ENCODE measurements around the gene PRR35. TPM values are rescaled to one million over a fixed set of nuclear protein-coding genes. Genes with fewer than 3 reads are reported as not detected.

PRR35 gene
- total and polyA plus RNA-seq, 2 experiments from 2014 or later: 0.66 TPM; not detected in 1

DNA sequence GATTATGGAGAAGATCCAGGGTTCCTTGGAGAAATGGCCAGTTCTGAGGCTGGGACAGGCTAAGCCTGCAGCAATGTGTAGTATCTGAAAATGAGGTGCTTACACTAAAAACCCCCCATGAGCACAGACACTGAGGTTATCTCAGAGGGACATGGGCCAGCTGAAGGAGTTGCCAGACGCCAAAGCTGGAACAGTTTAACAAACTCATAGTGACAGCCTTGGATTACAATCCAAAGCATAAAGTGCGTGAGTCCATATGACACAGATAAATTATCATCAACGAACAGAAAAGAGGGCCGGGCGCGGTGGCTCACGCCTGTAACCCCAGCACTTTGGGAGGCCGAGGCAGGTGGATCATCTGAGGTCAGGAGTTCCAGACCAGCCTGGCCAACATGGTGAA lies 43.9 kb upstream of the PRR35 start:
- no peaks in the 10 kb centered on the region for H3K4me1 ChIP-seq (ENCODE audit: low read depth)
- H3K4me3 ChIP-seq: no peak overlapping the region
- TF ChIP-seq, protein P1, sequence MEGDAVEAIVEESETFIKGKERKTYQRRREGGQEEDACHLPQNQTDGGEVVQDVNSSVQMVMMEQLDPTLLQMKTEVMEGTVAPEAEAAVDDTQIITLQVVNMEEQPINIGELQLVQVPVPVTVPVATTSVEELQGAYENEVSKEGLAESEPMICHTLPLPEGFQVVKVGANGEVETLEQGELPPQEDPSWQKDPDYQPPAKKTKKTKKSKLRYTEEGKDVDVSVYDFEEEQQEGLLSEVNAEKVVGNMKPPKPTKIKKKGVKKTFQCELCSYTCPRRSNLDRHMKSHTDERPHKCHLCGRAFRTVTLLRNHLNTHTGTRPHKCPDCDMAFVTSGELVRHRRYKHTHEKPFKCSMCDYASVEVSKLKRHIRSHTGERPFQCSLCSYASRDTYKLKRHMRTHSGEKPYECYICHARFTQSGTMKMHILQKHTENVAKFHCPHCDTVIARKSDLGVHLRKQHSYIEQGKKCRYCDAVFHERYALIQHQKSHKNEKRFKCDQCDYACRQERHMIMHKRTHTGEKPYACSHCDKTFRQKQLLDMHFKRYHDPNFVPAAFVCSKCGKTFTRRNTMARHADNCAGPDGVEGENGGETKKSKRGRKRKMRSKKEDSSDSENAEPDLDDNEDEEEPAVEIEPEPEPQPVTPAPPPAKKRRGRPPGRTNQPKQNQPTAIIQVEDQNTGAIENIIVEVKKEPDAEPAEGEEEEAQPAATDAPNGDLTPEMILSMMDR (IDR thresholded peaks at IDR 0.05; ENCODE audit: low read depth, low read length): no peak
- H3K27ac ChIP-seq: no peak overlapping the region
- peaks cover 14% of the 10 kb centered on the region for H3K36me3 ChIP-seq
- no peaks in the 10 kb centered on the region for H3K27me3 ChIP-seq
- DNase-seq (ENCODE audit: low read depth in 1 of 2, low spot score in 1 of 2): no peak
- H3K9me3 ChIP-seq (ENCODE audit: low read depth): no peaks in the 10 kb centered on the region

DNA sequence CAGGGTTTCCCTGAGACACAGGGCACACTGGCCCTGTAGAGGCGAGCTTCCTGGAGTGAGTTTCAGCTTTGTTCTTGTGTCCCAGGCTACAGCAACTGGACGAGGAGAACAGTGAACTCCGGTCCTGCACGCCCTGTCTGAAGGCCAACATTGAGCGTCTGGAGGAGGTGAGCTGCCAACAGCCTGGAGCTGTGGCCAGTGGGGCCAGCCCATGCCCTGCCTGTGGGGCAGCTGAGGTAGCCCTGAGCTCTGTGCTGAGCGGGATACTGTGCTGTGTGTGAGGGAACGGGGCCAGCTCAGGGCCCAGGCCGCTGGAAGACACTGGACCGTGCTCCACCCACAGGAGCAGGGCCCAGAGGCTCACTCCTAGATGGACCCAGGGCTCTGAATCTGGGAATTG lies 41.3 kb upstream of the PRR35 start:
- H3K36me3 ChIP-seq: peaks cover 14% of the 10 kb centered on the region
- TF ChIP-seq, protein P1 (IDR thresholded peaks at IDR 0.05; ENCODE audit: low read depth, low read length): no peak

DNA sequence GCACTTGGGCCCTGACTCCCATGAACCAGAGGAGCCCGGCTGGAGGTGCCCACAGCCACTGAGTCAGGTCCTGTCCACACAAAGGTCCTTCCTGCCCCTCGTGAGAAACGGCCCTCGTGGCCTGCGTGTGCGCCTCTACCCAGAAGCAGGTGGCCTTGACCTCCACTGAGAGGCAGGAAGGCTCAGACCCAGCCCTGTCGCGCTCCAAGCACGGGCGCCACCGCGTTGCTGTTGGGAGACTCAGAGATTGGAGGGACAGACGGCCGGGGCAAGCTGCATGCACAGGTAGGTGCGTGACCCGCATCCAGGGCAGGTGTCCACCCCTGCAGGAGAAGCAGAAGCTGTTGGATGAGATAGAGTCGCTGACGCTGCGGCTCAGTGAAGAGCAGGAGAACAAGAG lies 40.8 kb upstream of the PRR35 start:
- Histone ChIP-seq H3K27me3 (no peaks in the 10 kb centered on the region), H3K27ac (no peak overlapping the region), H3K4me3 (no peak overlapping the region), H3K9me3 (ENCODE audit: low read depth) (no peaks in the 10 kb centered on the region), H3K36me3 (peaks cover 14% of the 10 kb centered on the region), H3K4me1 (ENCODE audit: low read depth) (no peaks in the 10 kb centered on the region)
- TF ChIP-seq, protein P1 (IDR thresholded peaks at IDR 0.05; ENCODE audit: low read depth, low read length): no peak
- no peak for DNase-seq (ENCODE audit: low read depth in 1 of 2, low spot score in 1 of 2)

More for the DNA sequence above, 41.3 kb upstream of the PRR35 start:
- Histone ChIP-seq H3K4me3 (no peak overlapping the region), H3K27me3 (no peaks in the 10 kb centered on the region), H3K27ac (no peak overlapping the region), H3K9me3 (ENCODE audit: low read depth) (no peaks in the 10 kb centered on the region), H3K4me1 (ENCODE audit: low read depth) (no peaks in the 10 kb centered on the region)
- no peak for DNase-seq (ENCODE audit: low read depth in 1 of 2, low spot score in 1 of 2)

DNA sequence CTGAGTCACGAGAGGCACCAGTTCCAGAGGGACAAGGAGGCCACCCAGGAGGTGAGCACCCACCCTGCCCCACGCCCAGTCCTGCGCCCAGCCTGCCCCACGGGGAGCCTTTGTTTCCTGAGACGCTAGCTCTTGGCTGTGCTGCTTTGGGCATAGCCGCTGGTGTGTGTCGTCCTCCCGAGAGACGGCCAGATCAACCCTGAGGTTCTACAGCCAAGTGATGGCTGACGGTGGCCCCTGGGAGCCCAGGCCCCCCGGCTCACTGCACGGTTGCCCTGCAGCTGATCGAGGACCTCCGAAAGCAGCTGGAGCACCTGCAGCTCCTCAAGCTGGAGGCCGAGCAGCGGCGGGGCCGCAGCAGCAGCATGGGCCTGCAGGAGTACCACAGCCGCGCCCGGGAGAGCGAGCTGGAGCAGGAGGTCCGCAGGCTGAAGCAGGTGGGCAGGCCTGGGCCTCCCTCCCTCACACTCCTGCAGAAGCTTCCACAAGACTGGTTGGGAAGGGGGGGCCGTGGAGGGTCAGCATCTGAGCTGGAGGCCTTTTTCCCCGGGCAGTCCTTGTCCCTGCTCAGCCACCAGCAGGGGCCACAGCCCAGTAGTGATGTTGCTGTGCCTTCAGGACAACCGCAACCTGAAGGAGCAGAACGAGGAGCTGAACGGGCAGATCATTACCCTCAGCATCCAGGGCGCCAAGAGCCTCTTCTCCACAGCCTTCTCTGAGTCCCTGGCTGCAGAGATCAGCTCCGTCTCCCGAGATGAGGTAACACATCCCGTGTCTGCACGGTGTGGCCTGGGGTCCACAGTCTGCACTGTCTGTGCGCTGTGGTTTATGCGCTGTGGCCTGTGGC lies 40.1 kb upstream of the PRR35 start:
- TF ChIP-seq, protein P1 (IDR thresholded peaks at IDR 0.05; ENCODE audit: low read depth, low read length): no peak
- Histone ChIP-seq H3K9me3 (ENCODE audit: low read depth) (no peaks in the 10 kb centered on the region), H3K27me3 (no peaks in the 10 kb centered on the region), H3K27ac (no peak overlapping the region), H3K36me3 (peaks cover 14% of the 10 kb centered on the region), H3K4me1 (ENCODE audit: low read depth) (no peaks in the 10 kb centered on the region), H3K4me3 (no peak overlapping the region)
- DNase-seq (ENCODE audit: low read depth in 1 of 2, low spot score in 1 of 2): no peak

DNA sequence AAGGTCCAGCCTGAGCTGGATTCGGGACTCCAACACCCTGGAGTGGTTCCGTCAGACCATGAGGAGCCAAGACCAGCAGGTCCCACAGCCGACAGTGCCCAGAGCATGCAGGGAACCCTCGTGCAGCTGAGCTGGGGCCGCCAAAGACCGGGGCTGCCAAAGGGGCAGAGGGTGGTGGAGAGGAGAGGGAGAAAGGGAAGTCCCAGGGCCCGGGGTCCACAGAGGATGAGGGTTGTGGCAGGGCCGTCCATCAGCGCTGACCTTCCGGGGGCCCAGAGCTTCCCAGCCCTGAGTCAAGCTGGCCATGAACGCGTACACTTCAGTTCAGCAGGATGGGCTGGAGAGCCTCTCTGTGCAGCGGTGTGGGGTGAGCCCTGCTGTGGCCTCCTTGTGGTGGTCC lies 39.3 kb upstream of the PRR35 start:
- no peak overlapping the region for H3K27ac ChIP-seq
- H3K36me3 ChIP-seq: peaks cover 13% of the 10 kb centered on the region
- no peaks in the 10 kb centered on the region for H3K27me3 ChIP-seq
- no peak for DNase-seq (ENCODE audit: low read depth in 1 of 2, low spot score in 1 of 2)
- peaks cover 7% of the 10 kb centered on the region for H3K4me1 ChIP-seq (ENCODE audit: low read depth)
- H3K4me3 ChIP-seq: no peak overlapping the region
- no peaks in the 10 kb centered on the region for H3K9me3 ChIP-seq (ENCODE audit: low read depth)
- TF ChIP-seq, protein P1 (IDR thresholded peaks at IDR 0.05; ENCODE audit: low read depth, low read length): no peak

Measured in cardiac muscle cell (in vitro differentiated cells and primary cell).